Measurements from ENCODE around the gene VAV2. TPM values are rescaled to one million over a fixed set of nuclear protein-coding genes. Genes with fewer than 3 reads are reported as not detected.

VAV2 gene
- total and polyA plus RNA-seq, 9 of the 15 experiments (the other 6 are each of a cell fraction or from before 2014, with no cell fraction given), result 0.01 to 2.7 (median 1.0) TPM; not detected in 1

GRCh38 chr9:133991214-133991921 lies 756 bp downstream of the VAV2 start (continued):
- TF ChIP-seq CEBPZ (IDR thresholded peaks at IDR 0.05; ENCODE audit: borderline replicate concordance, low read depth, low read length), result no peak
- TF ChIP-seq RB1 (IDR thresholded peaks at IDR 0.05; ENCODE audit: low read depth), result no peak

DNA sequence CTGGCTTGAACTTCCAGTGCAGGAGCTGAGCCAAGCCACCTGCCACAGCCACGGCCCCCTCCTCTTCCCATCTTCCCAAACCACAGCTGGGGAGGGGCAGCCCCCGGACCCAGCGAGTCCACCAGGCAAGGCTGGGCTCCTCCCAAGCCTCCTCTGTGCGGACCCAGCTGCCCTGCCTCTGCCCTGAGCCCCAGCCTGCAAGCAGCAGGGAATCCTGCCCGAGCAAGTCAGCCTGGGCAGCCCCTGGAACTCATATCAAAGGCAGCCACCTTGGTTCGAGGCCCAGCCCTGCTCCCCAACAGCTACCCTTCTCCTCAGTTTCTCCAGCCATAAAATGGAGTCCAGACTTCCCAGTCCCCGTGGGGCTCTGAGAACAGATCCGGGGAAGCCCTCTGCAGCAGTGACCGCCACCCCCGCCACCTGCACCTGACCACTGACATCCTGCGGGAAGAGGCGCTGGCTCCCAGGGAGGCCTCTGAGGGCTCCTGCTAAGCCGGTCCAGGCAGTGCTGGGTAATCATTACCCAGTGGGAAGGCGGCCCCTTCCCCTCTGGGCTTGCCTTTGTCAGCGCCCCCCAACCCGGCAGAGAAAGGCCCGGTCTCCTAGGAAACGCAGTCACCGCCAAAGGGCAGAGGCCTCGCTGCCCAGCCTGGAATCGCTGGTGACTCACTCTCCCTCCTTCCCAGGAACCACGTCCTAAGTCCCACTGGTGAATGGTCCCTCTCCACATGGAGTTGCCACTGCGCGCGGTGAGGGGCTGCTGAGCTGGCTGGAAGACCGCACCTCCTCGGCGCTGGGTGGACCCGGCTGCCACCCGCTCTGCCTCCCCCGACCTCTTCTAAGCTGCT lies 1.5 kb downstream of the VAV2 start:
- ATAC-seq, result no peak
- TF ChIP-seq IFI16 (CRISPR knock-in tag; IDR thresholded peaks at IDR 0.05) (no peak), ZC3H4 (CRISPR knock-in tag; IDR thresholded peaks at IDR 0.05; ENCODE audit: borderline replicate concordance) (no peak), ZNF395 (CRISPR knock-in tag; IDR thresholded peaks at IDR 0.05) (no peak), RBM14 (IDR thresholded peaks at IDR 0.05; ENCODE audit: borderline replicate concordance, insufficient read depth, low read depth, low read length) (no peak)

More for the DNA sequence above, 1.5 kb downstream of the VAV2 start:
- peaks cover 2 to 44% of the 10 kb centered on the region in 2 experiments; a peak in 4 of 5 replicates for H3K27me3 ChIP-seq (ENCODE audit: control insufficient read depth in 2 of 2, insufficient read depth in 2 of 2, low read length in 2 of 2)
- peaks cover 0 to 41% of the 10 kb centered on the region in 2 experiments; a peak in 3 of 5 replicates for H3K4me1 ChIP-seq (replicated peaks in 1 of 2; ENCODE audit: control insufficient read depth in 2 of 2, insufficient read depth in 2 of 2, low read length in 2 of 2)
- H3K27ac ChIP-seq (ENCODE audit: extremely low read depth, low read depth, low read length), result no peak overlapping the region
- H3K4me2 ChIP-seq (ENCODE audit: insufficient read depth, low read length), result no peak overlapping the region
- ChIA-PET POLR2A (interaction anchor here (1.1 kb wide), 1 partner anchor 35 kb away, joined by 3 read pairs; the partner anchor contains the start of gene BRD3OS), CTCF (ENCODE audit: low intra/inter-chr PET ratio) (no interaction called here)
- no peaks in the 10 kb centered on the region for H3K36me3 ChIP-seq (ENCODE audit: control insufficient read depth, insufficient read depth, low read length)
- peaks cover 2% of the 10 kb centered on the region for H3K9me1 ChIP-seq (ENCODE audit: control insufficient read depth, insufficient read depth, low read length)
- H2AFZ ChIP-seq (ENCODE audit: low read depth, low read length), result no peak overlapping the region
- H4K20me1 ChIP-seq (replicated peaks; ENCODE audit: control insufficient read depth, insufficient read depth, low read length), result peaks cover 25% of the 10 kb centered on the region
- intact Hi-C loops (cut with micrococcal nuclease) (no loop called here), in situ Hi-C loops (cut with MboI) (no loop called here)
- H3K79me2 ChIP-seq (ENCODE audit: control insufficient read depth, insufficient read depth, low read length), result no peaks in the 10 kb centered on the region
- H3K9ac ChIP-seq (ENCODE audit: insufficient read depth in 1 of 2, low read depth in 2 of 2, low read length in 2 of 2), result no peak overlapping the region; a peak in 1 of 4 replicates
- no TSS peak for BruUV-seq (replicated peaks)
- H3K9me3 ChIP-seq (replicated peaks; ENCODE audit: control insufficient read depth, insufficient read depth, low read depth, low read length), result no peaks in the 10 kb centered on the region
- WGBS (ENCODE audit: insufficient coverage, low coverage, missing lambda C conversion rate), result 34% methylated on average over 22 of the region's 31 CpGs
- DNase-seq (ENCODE audit: extremely low read depth in 1 of 4, low spot score in 3 of 4), result no peak
- FAIRE-seq, result no peak
- no peak overlapping the region for H3K4me3 ChIP-seq

Measured in K562 (cell line).